NCI-H774 (cell line): Measurements from ENCODE around the gene AKAP13.

Source experiments
- DNase-seq: peaks from one replicate; lab custom pipeline; 2025; lab: John Stamatoyannopoulos, UW

Gene AKAP13

GRCh38 chr15:85672332-85673084 lies 292.1 kb downstream of the AKAP13 start:
- DNase-seq = no peak

GRCh38 chr15:85673326-85673725 lies 292.9 kb downstream of the AKAP13 start:
- no peak for DNase-seq

- DNase-seq = no peak
Observed at GRCh38 chr15:85676342-85677098, 296.1 kb downstream of the AKAP13 start.

- no peak for DNase-seq
Observed at GRCh38 chr15:85679231-85679630, 298.8 kb downstream of the AKAP13 start.

- no peak for DNase-seq
Observed at GRCh38 chr15:85681386-85681785, 301.0 kb downstream of the AKAP13 start.

GRCh38 chr15:85684174-85684710 lies 303.8 kb downstream of the AKAP13 start:
- DNase-seq = no peak

GRCh38 chr15:85685356-85685755 lies 305.0 kb downstream of the AKAP13 start:
- DNase-seq = no peak

GRCh38 chr15:85687329-85687728 lies 306.9 kb downstream of the AKAP13 start:
- DNase-seq = no peak

- no peak for DNase-seq
Observed at GRCh38 chr15:85688711-85689110, 308.3 kb downstream of the AKAP13 start.

- no peak for DNase-seq
Observed at GRCh38 chr15:85689729-85690128, 309.3 kb downstream of the AKAP13 start.

GRCh38 chr15:85690561-85691231 lies 310.3 kb downstream of the AKAP13 start:
- no peak for DNase-seq

GRCh38 chr15:85691350-85692240 lies 311.2 kb downstream of the AKAP13 start:
- DNase-seq = no peak

- DNase-seq = no peak
Observed at GRCh38 chr15:85692321-85692720, 311.9 kb downstream of the AKAP13 start.

GRCh38 chr15:85692873-85693272 lies 312.5 kb downstream of the AKAP13 start:
- DNase-seq = no peak

- no peak for DNase-seq
Observed at GRCh38 chr15:85693277-85693676, 312.9 kb downstream of the AKAP13 start.

- DNase-seq = no peak
Observed at GRCh38 chr15:85694091-85694490, 313.7 kb downstream of the AKAP13 start.

- DNase-seq = no peak
Observed at GRCh38 chr15:85700767-85701166, 320.4 kb downstream of the AKAP13 start.

- no peak for DNase-seq
Observed at GRCh38 chr15:85702321-85703101, 322.1 kb downstream of the AKAP13 start.

GRCh38 chr15:85704066-85704465 lies 323.7 kb downstream of the AKAP13 start:
- DNase-seq = no peak

GRCh38 chr15:85704720-85705429 lies 324.5 kb downstream of the AKAP13 start:
- DNase-seq = no peak
